NB4 (cell line): ENCODE measurements around the gene OPN1LW.
"Not testable (repeated sequence)": the region's sequence is repeated elsewhere in the genome, so short reads cannot be mapped to it uniquely, and the experiment has no call there.

Source experiments
- DNase-seq: peaks from one replicate; pipeline ENCODE4 v3.0.0; 2010; ENCODE audit warnings: low read depth
- H3K4me3 ChIP-seq: one replicate; pipeline ENCODE4 v1.5.1; 2011; ENCODE audit warnings: mild to moderate bottlenecking, low read depth, low read length, moderate library complexity

Gene OPN1LW

GRCh38 chrX:154168384-154168783 lies 24.3 kb downstream of the OPN1LW start:
- DNase-seq: not testable (repeated sequence)

GRCh38 chrX:154172535-154172943 lies 28.5 kb downstream of the OPN1LW start:
- not testable (repeated sequence) for DNase-seq, H3K4me3 ChIP-seq

More at GRCh38 chrX:154168384-154168783, 24.3 kb downstream of the OPN1LW start:
- H3K4me3 ChIP-seq: not testable (repeated sequence)

GRCh38 chrX:154174356-154174755 lies 30.3 kb downstream of the OPN1LW start:
- H3K4me3 ChIP-seq, DNase-seq: not testable (repeated sequence)

DNA sequence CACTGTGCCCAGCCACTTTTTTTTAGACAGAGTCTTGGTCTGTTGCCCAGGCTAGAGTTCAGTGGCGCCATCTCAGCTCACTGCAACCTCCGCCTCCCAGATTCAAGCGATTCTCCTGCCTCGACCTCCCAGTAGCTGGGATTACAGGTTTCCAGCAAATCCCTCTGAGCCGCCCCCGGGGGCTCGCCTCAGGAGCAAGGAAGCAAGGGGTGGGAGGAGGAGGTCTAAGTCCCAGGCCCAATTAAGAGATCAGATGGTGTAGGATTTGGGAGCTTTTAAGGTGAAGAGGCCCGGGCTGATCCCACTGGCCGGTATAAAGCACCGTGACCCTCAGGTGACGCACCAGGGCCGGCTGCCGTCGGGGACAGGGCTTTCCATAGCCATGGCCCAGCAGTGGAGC lies 38.3 kb downstream of the OPN1LW start, which contains the start of gene OPN1MW:
Gene OPN1MW, plus strand, starts transcription at position 301 of the 400 bp plus-strand sequence. Its CDS starts 82 bp downstream, at position 383.
- not testable (repeated sequence) for H3K4me3 ChIP-seq, DNase-seq

- not testable (repeated sequence) for DNase-seq, H3K4me3 ChIP-seq
Measured at GRCh38 chrX:154183794-154184193, 39.8 kb downstream of the OPN1LW start.

- DNase-seq: not testable (repeated sequence)
Measured at GRCh38 chrX:154192846-154193245, 48.8 kb downstream of the OPN1LW start.

DNA sequence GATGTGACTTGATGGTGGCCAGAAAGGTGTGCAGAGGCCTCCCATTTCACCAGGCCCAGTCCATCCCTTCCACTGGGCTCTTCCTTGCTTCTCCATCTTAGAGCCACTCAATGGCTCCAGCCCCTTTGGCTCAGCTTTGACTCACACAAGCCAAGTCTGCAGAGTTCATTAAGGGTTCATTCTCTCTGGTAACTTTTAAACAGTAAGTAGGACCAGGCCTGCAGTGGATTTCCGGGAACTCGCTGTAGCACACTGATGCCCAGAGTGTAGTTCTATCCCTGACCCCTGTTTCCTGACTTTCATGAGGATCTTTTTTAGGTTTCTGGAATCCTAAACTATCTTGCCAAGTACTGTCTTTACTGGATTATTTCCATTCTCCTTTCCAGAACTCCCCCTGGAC lies 50.3 kb downstream of the OPN1LW start:
- not testable (repeated sequence) for DNase-seq, H3K4me3 ChIP-seq

More at GRCh38 chrX:154192846-154193245, 48.8 kb downstream of the OPN1LW start:
- not testable (repeated sequence) for H3K4me3 ChIP-seq

- not testable (repeated sequence) for H3K4me3 ChIP-seq, DNase-seq
Measured at GRCh38 chrX:154196466-154196865, 52.4 kb downstream of the OPN1LW start.
